ENCODE results near the gene REEP1. TPM values are rescaled to one million over a fixed set of nuclear protein-coding genes. Genes with fewer than 3 reads are reported as not detected.

Gene REEP1
- total RNA-seq, 6 experiments from 2014 or later, result 0.61 to 1.8 (median 0.85) TPM

DNA sequence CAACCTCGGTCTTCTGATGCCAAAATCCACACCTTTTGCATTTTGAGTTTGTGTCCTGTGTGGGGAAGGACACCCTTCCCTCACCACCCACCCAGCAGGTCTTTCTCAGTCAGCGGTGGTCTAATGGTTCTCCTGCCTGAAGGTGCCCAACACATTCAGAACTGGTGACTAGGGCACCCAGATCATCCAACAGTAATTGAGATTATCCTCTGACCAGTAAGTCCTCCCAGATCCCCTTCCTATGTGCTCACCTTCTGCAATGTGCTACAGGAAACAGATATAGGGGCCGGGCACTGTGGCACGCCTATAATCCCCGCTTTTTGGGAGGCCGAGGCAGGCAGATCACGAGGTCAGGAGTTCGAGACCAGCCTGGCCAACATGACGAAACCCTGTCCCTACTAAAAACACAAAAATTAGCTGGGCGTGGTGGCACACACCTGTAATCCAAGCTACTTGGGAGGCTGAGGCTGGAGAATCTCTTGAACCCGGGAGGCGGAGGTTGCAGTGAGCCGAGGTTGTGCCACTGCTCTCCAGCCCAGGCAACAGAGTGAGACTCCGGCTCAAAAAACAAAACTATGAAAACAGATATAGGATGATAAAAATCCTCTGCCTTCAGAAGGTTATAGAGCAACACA, 56.2 kb downstream of the REEP1 start:
- Histone ChIP-seq H3K4me1 (no peaks in the 10 kb centered on the region), H3K9me3 (no peaks in the 10 kb centered on the region), H3K4me3 (no peak overlapping the region), H3K27me3 (no peaks in the 10 kb centered on the region), H3K36me3 (no peaks in the 10 kb centered on the region), H3K27ac (no peak overlapping the region)
- TF ChIP-seq CTCF (IDR thresholded peaks at IDR 0.05) (no peak), POLR2A (IDR thresholded peaks at IDR 0.05) (no peak)
- ATAC-seq (no peak), DNase-seq (peak in 1 of 3 donors; percentile 6)
- WGBS (ENCODE audit: insufficient coverage, low coverage, low lambda C conversion rate, missing lambda C conversion rate), result 91% methylated on average over 10 of the region's 14 CpGs
- intact Hi-C loops (cut with DNase I), result no loop called here

GRCh38 chr2:86280191-86280667, 57.2 kb downstream of the REEP1 start:
- 70% methylated on average over 5 of the region's 5 CpGs for WGBS (ENCODE audit: insufficient coverage, low coverage, low lambda C conversion rate, missing lambda C conversion rate)
- TF ChIP-seq POLR2A (IDR thresholded peaks at IDR 0.05) (no peak), CTCF (IDR thresholded peaks at IDR 0.05) (no peak)

DNA sequence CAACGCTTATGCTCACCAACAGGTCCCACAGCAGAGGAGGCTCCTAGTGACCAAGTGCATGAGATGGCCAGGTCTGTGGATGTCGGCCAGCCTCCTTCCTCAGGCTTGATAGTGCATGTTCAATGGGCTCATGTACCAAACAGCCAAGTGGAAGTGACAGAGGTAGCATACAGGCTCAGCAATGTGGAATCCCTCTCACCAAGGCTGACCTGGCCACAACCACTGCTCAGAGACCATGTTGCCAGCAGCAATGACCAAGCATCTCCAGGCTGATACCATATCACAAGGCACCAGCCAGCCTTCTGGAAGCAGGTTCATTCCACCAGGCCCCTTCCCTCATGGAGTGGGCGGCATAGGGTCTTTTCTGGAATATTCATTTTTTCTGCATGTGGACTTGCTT, 61.5 kb downstream of the REEP1 start:
- intact Hi-C loops (cut with DNase I), result no loop called here
- Histone ChIP-seq H3K4me1 (no peaks in the 10 kb centered on the region), H3K9me3 (peaks cover 0 to 8% (median 0%) of the 10 kb centered on the region in 4 donors), H3K27me3 (no peaks in the 10 kb centered on the region), H3K4me3 (no peak overlapping the region), H3K36me3 (no peaks in the 10 kb centered on the region), H3K27ac (no peak overlapping the region)
- TF ChIP-seq POLR2A (IDR thresholded peaks at IDR 0.05), result no peak
- DNase-seq, result no peak
- whole genome bisulfite sequencing (ENCODE audit: insufficient coverage, low coverage, low lambda C conversion rate, missing lambda C conversion rate), result 100% methylated on average over 3 of the region's 3 CpGs
- no peak for ATAC-seq

More at GRCh38 chr2:86280191-86280667, 57.2 kb downstream of the REEP1 start:
- H3K4me3 ChIP-seq, result no peak overlapping the region
- H3K4me1 ChIP-seq, result no peaks in the 10 kb centered on the region
- no peaks in the 10 kb centered on the region for H3K27me3 ChIP-seq
- intact Hi-C loops (cut with DNase I), result no loop called here
- DNase-seq (no peak), ATAC-seq (no peak)
- H3K9me3 ChIP-seq, result no peaks in the 10 kb centered on the region
- H3K27ac ChIP-seq, result no peak overlapping the region
- H3K36me3 ChIP-seq, result no peaks in the 10 kb centered on the region

- H3K9me3 ChIP-seq, result peaks cover 0 to 9% (median 0%) of the 10 kb centered on the region in 4 donors
- H3K27me3 ChIP-seq, result no peaks in the 10 kb centered on the region
- no peaks in the 10 kb centered on the region for H3K36me3 ChIP-seq
- ATAC-seq (no peak), DNase-seq (no peak)
- H3K4me3 ChIP-seq, result no peak overlapping the region
- no peaks in the 10 kb centered on the region for H3K4me1 ChIP-seq
- 68% methylated on average over 4 of the region's 4 CpGs for WGBS (ENCODE audit: insufficient coverage, low coverage, low lambda C conversion rate, missing lambda C conversion rate)
- intact Hi-C loops (cut with DNase I), result no loop called here
- no peak overlapping the region for H3K27ac ChIP-seq
- TF ChIP-seq POLR2A (IDR thresholded peaks at IDR 0.05) (no peak), CTCF (IDR thresholded peaks at IDR 0.05) (no peak)
These were observed 62.0 kb downstream of the REEP1 start for GRCh38 chr2:86275384-86275799.

DNA sequence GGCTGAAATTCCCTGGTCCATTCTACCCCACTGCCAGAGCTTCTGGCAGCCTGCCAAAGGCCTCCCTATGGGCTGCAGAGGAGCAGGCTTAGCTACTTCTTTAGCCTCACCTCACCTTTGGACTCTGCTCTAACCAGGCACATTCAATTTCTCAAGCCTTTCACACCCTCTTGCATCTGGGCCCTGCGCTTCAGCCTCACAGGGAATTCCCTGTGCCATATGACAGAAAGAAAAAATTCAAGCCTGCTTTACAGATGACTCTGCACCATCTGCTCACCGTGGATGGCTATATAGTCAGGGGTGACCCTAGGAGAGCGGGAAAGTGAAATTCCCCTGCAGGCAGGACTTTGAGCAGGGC, 62.5 kb downstream of the REEP1 start:
- no peak overlapping the region for H3K27ac ChIP-seq
- no peaks in the 10 kb centered on the region for H3K4me1 ChIP-seq
- no peaks in the 10 kb centered on the region for H3K27me3 ChIP-seq
- 79% methylated on average over 2 of the region's 3 CpGs for WGBS (ENCODE audit: insufficient coverage, low coverage, low lambda C conversion rate, missing lambda C conversion rate)
- intact Hi-C loops (cut with DNase I), result no loop called here
- ATAC-seq (peak in 3 of 4 donors; percentile 30 to 47 (median 43)), DNase-seq (peak in 1 of 3 donors; percentile 59)
- H3K4me3 ChIP-seq, result no peak overlapping the region
- TF ChIP-seq CTCF (IDR thresholded peaks at IDR 0.05) (no peak), POLR2A (IDR thresholded peaks at IDR 0.05) (no peak)
- H3K36me3 ChIP-seq, result no peaks in the 10 kb centered on the region
- H3K9me3 ChIP-seq, result peaks cover 0 to 9% (median 0%) of the 10 kb centered on the region in 4 donors
